Aorta (tissue), 5 donors: ENCODE data around the gene ASXL3. TPM values are rescaled to one million over a fixed set of nuclear protein-coding genes. Genes with fewer than 3 reads are reported as not detected.

ENCODE experiments used
- ATAC-seq: fragments of 200-7000 bp; cut with Tn5 transposase; one replicate; pipeline ENCODE4 v1.9.1; 2022; ENCODE audit warnings: moderate library complexity; ENCODE audit not compliant: low FRiP score
- DNase-seq, 2 donors: peaks; one replicate each; pipeline ENCODE4 v3.0.0-alpha.2; 2020
- H3K27ac ChIP-seq, 2 donors: one replicate each; pipeline ENCODE4 v1.5.1; 2013; ENCODE audit warnings: low read length in 2 of 2, mild to moderate bottlenecking in 2 of 2, moderate library complexity in 2 of 2, control low read depth in 1 of 2, inconsistent platforms in 1 of 2, low read depth in 1 of 2
- H3K27me3 ChIP-seq, 2 donors: one replicate each; pipeline ENCODE4 v1.6.1; 2013; ENCODE audit warnings: control low read depth in 1 of 2, low read length in 1 of 2, mild to moderate bottlenecking in 1 of 2, moderate library complexity in 1 of 2; ENCODE audit not compliant: insufficient read depth in 2 of 2, control insufficient read depth in 1 of 2
- H3K36me3 ChIP-seq, 2 donors: one replicate each; pipeline ENCODE4 v1.6.1; 2013; ENCODE audit warnings: control low read depth in 1 of 2, low read length in 1 of 2, mild to moderate bottlenecking in 1 of 2; ENCODE audit not compliant: insufficient read depth in 2 of 2, control insufficient read depth in 1 of 2
- H3K4me1 ChIP-seq, 2 donors: one replicate each; pipeline ENCODE4 v1.6.1; 2013; ENCODE audit warnings: low read length in 2 of 2, control low read depth in 1 of 2, mild to moderate bottlenecking in 1 of 2, moderate library complexity in 1 of 2; ENCODE audit not compliant: insufficient read depth in 2 of 2, control insufficient read depth in 1 of 2
- H3K4me3 ChIP-seq, 2 donors: one replicate each; pipeline ENCODE4 v1.5.1; 2013; ENCODE audit warnings: low read length in 2 of 2, control low read depth in 1 of 2, mild to moderate bottlenecking in 1 of 2
- H3K9me3 ChIP-seq: one replicate; pipeline ENCODE4 v1.6.1; 2013; ENCODE audit warnings: mild to moderate bottlenecking, low read length; ENCODE audit not compliant: control insufficient read depth
- WGBS, 2 donors: extraction: QIAGEN DNeasy Blood & Tissue Kit; methylation state at CpG; one replicate each; pipeline ENCODE4 v1.1.7; 2013; 5-methylcytosine and 5-hydroxymethylcytosine counted together
- intact Hi-C, 2 donors: fragments of 100-400 bp; cut with DNase I; formaldehyde crosslinking; loops; one replicate each; pipeline versions ENCODE4 v1.14.2 to v1.15.0; 2022
- polyA plus RNA-seq, 2 donors: library from polyadenylated mRNA; stranded (reverse); fragments of 200-250 nt; gene quantifications; one replicate each; pipeline ENCODE4 v1.2.3, GENCODE V29; 2013
- total RNA-seq, 2 donors: library from RNA; stranded (reverse); fragmentation: NEBNext Ultra II Directional; extraction: Animal tissue kit (Norgen Biotek cat#: 25700); gene quantifications; one replicate each; pipeline ENCODE4 v1.2.1, GENCODE V29; 2021
- donor health status: healthy with polysubstance abuse.
- donor health status: Bipolar disorder and iron deficiency.
- donor health status: DM: no; HTN: no; CAD: no.
- donor health status: DM: no; HTN: no; CAD: no.
- donor health status: DM: yes; HTN: yes; CAD: no.

Gene ASXL3
- total and polyA plus RNA-seq, 4 donors, result 0.38 to 5.1 (median 2.6) TPM

GRCh38 chr18:33593261-33593660 is 15.2 kb downstream of the ASXL3 start:
- no peak for DNase-seq
- intact Hi-C loops, result no loop called here
- Histone ChIP-seq H3K4me1 (no peaks in the 10 kb centered on the region), H3K27ac (no peak overlapping the region), H3K27me3 (no peaks in the 10 kb centered on the region), H3K9me3 (no peaks in the 10 kb centered on the region), H3K36me3 (no peaks in the 10 kb centered on the region), H3K4me3 (no peak overlapping the region)
- WGBS, 2 donors, result 93% methylated on average over 5 of the region's 5 CpGs
- no peak for ATAC-seq

- Histone ChIP-seq H3K27me3 (no peaks in the 10 kb centered on the region), H3K4me3 (no peak overlapping the region), H3K27ac (no peak overlapping the region), H3K36me3 (no peaks in the 10 kb centered on the region), H3K4me1 (no peaks in the 10 kb centered on the region), H3K9me3 (no peaks in the 10 kb centered on the region)
- ATAC-seq, result no peak
- intact Hi-C loops, result no loop called here
- no peak for DNase-seq
- 20 to 46% methylated on average over 1 of the region's 1 CpG for WGBS, 2 donors
Measured at GRCh38 chr18:33594799-33595198, 16.8 kb downstream of the ASXL3 start.

- no peak for DNase-seq
- no peaks in the 10 kb centered on the region for H3K27me3 ChIP-seq
- no peaks in the 10 kb centered on the region for H3K4me1 ChIP-seq
- H3K36me3 ChIP-seq, result no peaks in the 10 kb centered on the region
- H3K27ac ChIP-seq, result no peak overlapping the region
- no peak overlapping the region for H3K4me3 ChIP-seq
- WGBS, 2 donors, result 8 to 9% methylated on average over 1 of the region's 1 CpG
- intact Hi-C loops, result no loop called here
- no peak for ATAC-seq
- no peaks in the 10 kb centered on the region for H3K9me3 ChIP-seq
Measured at GRCh38 chr18:33596178-33596854, 18.3 kb downstream of the ASXL3 start.

GRCh38 chr18:33600846-33601245 is 22.8 kb downstream of the ASXL3 start:
- ATAC-seq, result no peak

DNA sequence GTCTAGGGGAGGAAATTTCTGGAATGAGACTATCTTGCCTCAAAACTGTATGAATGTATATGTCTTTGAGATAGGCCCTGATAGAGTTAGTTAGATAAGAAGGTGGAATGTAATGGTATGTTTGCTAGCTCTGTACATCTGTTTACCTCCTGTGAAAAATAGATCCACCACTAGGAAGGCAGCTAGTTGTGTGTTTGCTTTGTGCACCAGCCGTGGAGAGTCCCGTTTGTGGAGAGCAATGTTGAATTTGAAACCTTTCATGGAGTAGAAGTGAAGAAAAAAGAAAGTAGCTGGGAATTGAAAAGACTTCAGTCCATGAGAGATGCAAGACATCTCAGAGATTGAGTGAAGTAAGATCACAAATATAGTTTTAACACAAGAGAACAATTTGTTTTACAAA is 25.4 kb downstream of the ASXL3 start:
- WGBS, 2 donors, result 45 to 48% methylated on average over 2 of the region's 2 CpGs
- H3K4me1 ChIP-seq, result no peaks in the 10 kb centered on the region
- H3K27ac ChIP-seq, result no peak overlapping the region
- H3K9me3 ChIP-seq, result no peaks in the 10 kb centered on the region
- intact Hi-C loops, result no loop called here
- DNase-seq (no peak), ATAC-seq (no peak)
- no peak overlapping the region for H3K4me3 ChIP-seq
- H3K27me3 ChIP-seq, result no peaks in the 10 kb centered on the region
- H3K36me3 ChIP-seq, result no peaks in the 10 kb centered on the region

More at GRCh38 chr18:33600846-33601245, 22.8 kb downstream of the ASXL3 start:
- no peak for DNase-seq
- H3K4me1 ChIP-seq, result no peaks in the 10 kb centered on the region
- WGBS, 2 donors, result 91 to 92% methylated on average over 3 of the region's 3 CpGs
- no peaks in the 10 kb centered on the region for H3K27me3 ChIP-seq
- H3K36me3 ChIP-seq, result no peaks in the 10 kb centered on the region
- no peaks in the 10 kb centered on the region for H3K9me3 ChIP-seq
- H3K27ac ChIP-seq, result no peak overlapping the region
- no peak overlapping the region for H3K4me3 ChIP-seq
- intact Hi-C loops, result no loop called here

DNA sequence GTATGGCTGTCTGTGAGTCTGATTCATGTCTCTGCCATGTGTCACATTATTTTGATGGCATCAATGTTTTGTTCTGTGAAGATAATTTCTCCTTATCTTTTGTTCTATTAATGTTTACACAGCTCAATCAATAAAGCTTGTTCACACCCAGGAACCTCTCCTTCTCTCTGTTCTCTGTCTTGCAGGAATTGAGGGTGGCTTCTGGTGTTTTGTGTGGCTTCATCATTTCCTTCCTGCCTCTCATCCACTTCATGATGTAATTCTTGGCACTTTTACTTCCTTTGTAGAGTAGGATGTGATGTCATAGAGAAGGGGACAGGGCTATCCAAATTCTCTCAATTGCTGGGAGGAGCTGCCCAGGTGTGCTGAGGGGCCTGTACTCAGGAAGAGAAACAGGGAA is 27.2 kb downstream of the ASXL3 start:
- DNase-seq (no peak), ATAC-seq (no peak)
- Histone ChIP-seq H3K36me3 (no peaks in the 10 kb centered on the region), H3K27me3 (no peaks in the 10 kb centered on the region), H3K4me1 (no peaks in the 10 kb centered on the region), H3K4me3 (no peak overlapping the region), H3K9me3 (no peaks in the 10 kb centered on the region), H3K27ac (no peak overlapping the region)
- intact Hi-C loops, result no loop called here

DNA sequence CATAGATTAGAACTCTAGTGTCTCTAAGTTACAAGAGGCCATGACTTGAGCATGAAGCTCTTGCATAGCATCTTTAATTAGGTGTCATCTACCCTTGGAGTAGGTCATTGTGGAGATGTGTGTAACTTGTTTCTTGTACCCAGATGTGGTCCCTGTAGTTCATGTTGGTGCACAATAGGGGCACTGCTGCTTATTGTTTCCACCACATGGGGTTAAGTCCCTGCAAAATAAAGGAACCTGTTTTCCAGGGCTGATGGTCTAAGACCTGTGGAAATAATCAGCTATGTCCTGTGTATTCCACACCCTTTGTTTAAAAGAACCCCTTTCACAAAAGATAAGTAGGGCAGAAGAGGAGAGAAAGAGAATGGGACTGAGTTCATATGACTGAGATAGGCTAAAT is 28.6 kb downstream of the ASXL3 start:
- no peaks in the 10 kb centered on the region for H3K9me3 ChIP-seq
- no peak overlapping the region for H3K27ac ChIP-seq
- intact Hi-C loops, result no loop called here
- H3K4me3 ChIP-seq, result no peak overlapping the region
- H3K4me1 ChIP-seq, result no peaks in the 10 kb centered on the region
- ATAC-seq (no peak), DNase-seq (no peak)
- H3K27me3 ChIP-seq, result no peaks in the 10 kb centered on the region
- H3K36me3 ChIP-seq, result no peaks in the 10 kb centered on the region

DNA sequence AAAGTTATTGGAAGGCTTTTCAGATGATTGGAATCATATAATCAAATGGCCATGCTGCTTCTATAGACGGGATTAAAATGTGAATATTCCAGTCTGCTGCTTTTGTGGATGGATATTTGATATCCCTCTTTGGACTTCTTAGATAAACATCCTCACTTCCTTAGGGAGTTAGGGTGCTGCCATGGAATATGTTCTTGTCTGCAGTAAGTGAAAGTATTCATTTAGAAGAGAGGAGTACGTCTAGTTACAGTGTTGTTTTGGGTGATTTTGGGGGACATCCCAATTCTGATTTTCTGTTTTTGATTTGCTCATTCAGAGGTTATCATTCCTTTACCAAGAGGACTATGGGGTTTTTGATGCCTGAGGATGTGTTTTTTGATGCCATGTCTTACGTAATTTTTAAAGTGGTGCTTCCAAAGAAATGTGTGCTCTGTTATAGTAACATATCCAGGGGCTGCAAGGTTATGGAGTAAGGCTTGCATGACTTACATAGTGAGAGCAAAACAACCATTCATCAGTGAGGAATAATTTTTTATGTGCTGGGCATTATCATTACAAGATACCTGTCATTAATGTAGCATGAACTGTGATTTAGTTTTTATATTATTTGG is 33.6 kb downstream of the ASXL3 start:
- no peak for DNase-seq
- H3K4me1 ChIP-seq, result no peaks in the 10 kb centered on the region
- ATAC-seq, result no peak
- 50 to 51% methylated on average over 3 of the region's 3 CpGs for WGBS, 2 donors
- H3K36me3 ChIP-seq, result no peaks in the 10 kb centered on the region
- intact Hi-C loops, result no loop called here
- H3K27me3 ChIP-seq, result no peaks in the 10 kb centered on the region
- H3K27ac ChIP-seq, result no peak overlapping the region
- H3K9me3 ChIP-seq, result no peaks in the 10 kb centered on the region
- no peak overlapping the region for H3K4me3 ChIP-seq

DNA sequence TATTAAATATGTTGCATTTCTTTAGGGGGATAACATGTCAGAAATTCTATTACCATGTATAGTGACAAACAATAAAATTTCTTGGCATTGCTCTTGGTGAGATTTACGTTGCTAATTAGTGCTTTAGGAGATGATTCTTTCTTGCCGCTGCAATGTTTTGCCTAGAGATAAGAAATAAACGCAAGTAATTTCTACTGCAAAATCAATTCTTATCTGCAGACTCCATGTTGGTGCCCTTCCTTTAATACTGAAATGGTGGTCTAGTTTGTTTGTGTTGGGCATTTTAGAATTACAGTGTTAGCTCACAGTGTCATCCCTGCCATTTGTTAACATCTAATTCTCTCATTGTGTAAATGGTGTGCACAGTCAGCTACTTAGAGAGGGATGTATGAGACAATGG is 34.6 kb downstream of the ASXL3 start:
- no peaks in the 10 kb centered on the region for H3K9me3 ChIP-seq
- 80 to 89% methylated on average over 3 of the region's 3 CpGs for WGBS, 2 donors
- H3K4me3 ChIP-seq, result no peak overlapping the region
- intact Hi-C loops, result no loop called here
- DNase-seq (no peak), ATAC-seq (no peak)
- H3K27ac ChIP-seq, result no peak overlapping the region
- H3K36me3 ChIP-seq, result no peaks in the 10 kb centered on the region
- no peaks in the 10 kb centered on the region for H3K4me1 ChIP-seq
- H3K27me3 ChIP-seq, result no peaks in the 10 kb centered on the region
